Stimulated activated CD8-positive, alpha-beta memory T cell treated with anti-CD3 and anti-CD28 coated beads, Interleukin-7, amount 100 ng/mL, for 1 hour (primary cell): ENCODE data around the gene STXBP6.
"Not testable (repeated sequence)": the region's sequence is repeated elsewhere in the genome, so short reads cannot be mapped to it uniquely, and the experiment has no call there.

Experiments
- DNase-seq, 2 donors: peaks; one replicate each; pipeline ENCODE4 v3.0.0-alpha.2; 2020; ENCODE audit warnings: low read depth in 2 of 2

STXBP6 gene

GRCh38 chr14:24986206-24986893 is 63.6 kb downstream of the STXBP6 start:
- no peak for DNase-seq

- DNase-seq: no peak
These were observed 64.9 kb downstream of the STXBP6 start for GRCh38 chr14:24984846-24985589.

GRCh38 chr14:24982472-24983155 is 67.3 kb downstream of the STXBP6 start:
- no peak for DNase-seq

GRCh38 chr14:24979725-24980239 is 70.2 kb downstream of the STXBP6 start:
- no peak for DNase-seq

GRCh38 chr14:24978862-24979724 is 70.9 kb downstream of the STXBP6 start:
- DNase-seq: no peak

GRCh38 chr14:24976602-24977001 is 73.3 kb downstream of the STXBP6 start:
- no peak for DNase-seq

GRCh38 chr14:24975393-24975792 is 74.6 kb downstream of the STXBP6 start:
- no peak for DNase-seq

- DNase-seq: no peak
These were observed 75.2 kb downstream of the STXBP6 start for GRCh38 chr14:24974591-24975374.

GRCh38 chr14:24972844-24973243 is 77.1 kb downstream of the STXBP6 start:
- DNase-seq: no peak

- no peak for DNase-seq
These were observed 78.7 kb downstream of the STXBP6 start for GRCh38 chr14:24971255-24971654.

- DNase-seq: no peak
These were observed 83.4 kb downstream of the STXBP6 start for GRCh38 chr14:24966579-24966964.

- no peak for DNase-seq
These were observed 83.9 kb downstream of the STXBP6 start for GRCh38 chr14:24965934-24966578.

GRCh38 chr14:24965578-24965933 is 84.4 kb downstream of the STXBP6 start:
- no peak for DNase-seq

- DNase-seq: no peak
These were observed 85.4 kb downstream of the STXBP6 start for GRCh38 chr14:24964591-24964990.

GRCh38 chr14:24964048-24964447 is 85.9 kb downstream of the STXBP6 start:
- no peak for DNase-seq

GRCh38 chr14:24962118-24962517 is 87.8 kb downstream of the STXBP6 start:
- not testable (repeated sequence) for DNase-seq

GRCh38 chr14:24960816-24961215 is 89.1 kb downstream of the STXBP6 start:
- no peak for DNase-seq

GRCh38 chr14:24959791-24960331 is 90.1 kb downstream of the STXBP6 start:
- DNase-seq: no peak

- no peak for DNase-seq
These were observed 91.7 kb downstream of the STXBP6 start for GRCh38 chr14:24958271-24958670.

- DNase-seq: no peak
These were observed 92.1 kb downstream of the STXBP6 start for GRCh38 chr14:24957814-24958213.
